ENCODE data around the gene FASTKD1.
"Not testable (repeated sequence)": the region's sequence is repeated elsewhere in the genome, so short reads cannot be mapped to it uniquely, and the experiment has no call there.

DNA sequence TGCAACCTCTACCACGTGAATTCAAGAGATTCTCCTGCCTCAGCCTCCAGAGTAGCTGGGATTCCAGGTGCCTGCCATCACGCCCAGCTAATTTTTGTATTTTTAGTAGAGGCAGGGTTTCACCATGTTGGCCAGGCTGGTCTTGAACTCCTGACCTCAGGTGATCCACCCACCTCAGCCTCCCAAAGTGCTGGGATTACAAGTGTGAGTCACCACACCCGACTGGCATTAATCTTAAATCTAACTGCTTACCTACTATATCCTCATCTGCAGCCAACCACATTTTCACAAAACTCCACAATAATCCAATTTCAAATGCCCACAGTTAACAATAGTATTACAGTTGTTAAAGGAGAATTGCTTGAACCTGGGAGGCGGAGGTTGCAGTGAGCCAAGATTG is 2.9 kb downstream of the FASTKD1 start:
- TF ChIP-seq, protein P1, sequence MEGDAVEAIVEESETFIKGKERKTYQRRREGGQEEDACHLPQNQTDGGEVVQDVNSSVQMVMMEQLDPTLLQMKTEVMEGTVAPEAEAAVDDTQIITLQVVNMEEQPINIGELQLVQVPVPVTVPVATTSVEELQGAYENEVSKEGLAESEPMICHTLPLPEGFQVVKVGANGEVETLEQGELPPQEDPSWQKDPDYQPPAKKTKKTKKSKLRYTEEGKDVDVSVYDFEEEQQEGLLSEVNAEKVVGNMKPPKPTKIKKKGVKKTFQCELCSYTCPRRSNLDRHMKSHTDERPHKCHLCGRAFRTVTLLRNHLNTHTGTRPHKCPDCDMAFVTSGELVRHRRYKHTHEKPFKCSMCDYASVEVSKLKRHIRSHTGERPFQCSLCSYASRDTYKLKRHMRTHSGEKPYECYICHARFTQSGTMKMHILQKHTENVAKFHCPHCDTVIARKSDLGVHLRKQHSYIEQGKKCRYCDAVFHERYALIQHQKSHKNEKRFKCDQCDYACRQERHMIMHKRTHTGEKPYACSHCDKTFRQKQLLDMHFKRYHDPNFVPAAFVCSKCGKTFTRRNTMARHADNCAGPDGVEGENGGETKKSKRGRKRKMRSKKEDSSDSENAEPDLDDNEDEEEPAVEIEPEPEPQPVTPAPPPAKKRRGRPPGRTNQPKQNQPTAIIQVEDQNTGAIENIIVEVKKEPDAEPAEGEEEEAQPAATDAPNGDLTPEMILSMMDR (conservative IDR thresholded peaks at IDR 0.05) = not testable (repeated sequence)
- not testable (repeated sequence) for TF ChIP-seq ZFX (IDR thresholded peaks at IDR 0.05)

Data from C4-2B (cell line).